SKM-1 treated with dmso at 0.1 percent for 144 hours (cell line): ENCODE measurements around the gene PCSK2.
"Not testable (repeated sequence)": the region's sequence is repeated elsewhere in the genome, so short reads cannot be mapped to it uniquely, and the experiment has no call there.

Experiments used
- DNase-seq: peaks from one replicate; lab custom pipeline; 2025; ENCODE audit not compliant: unreplicated experiment; lab: John Stamatoyannopoulos, UW

PCSK2 gene, protein sequence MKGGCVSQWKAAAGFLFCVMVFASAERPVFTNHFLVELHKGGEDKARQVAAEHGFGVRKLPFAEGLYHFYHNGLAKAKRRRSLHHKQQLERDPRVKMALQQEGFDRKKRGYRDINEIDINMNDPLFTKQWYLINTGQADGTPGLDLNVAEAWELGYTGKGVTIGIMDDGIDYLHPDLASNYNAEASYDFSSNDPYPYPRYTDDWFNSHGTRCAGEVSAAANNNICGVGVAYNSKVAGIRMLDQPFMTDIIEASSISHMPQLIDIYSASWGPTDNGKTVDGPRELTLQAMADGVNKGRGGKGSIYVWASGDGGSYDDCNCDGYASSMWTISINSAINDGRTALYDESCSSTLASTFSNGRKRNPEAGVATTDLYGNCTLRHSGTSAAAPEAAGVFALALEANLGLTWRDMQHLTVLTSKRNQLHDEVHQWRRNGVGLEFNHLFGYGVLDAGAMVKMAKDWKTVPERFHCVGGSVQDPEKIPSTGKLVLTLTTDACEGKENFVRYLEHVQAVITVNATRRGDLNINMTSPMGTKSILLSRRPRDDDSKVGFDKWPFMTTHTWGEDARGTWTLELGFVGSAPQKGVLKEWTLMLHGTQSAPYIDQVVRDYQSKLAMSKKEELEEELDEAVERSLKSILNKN

GRCh38 chr20:17226410-17227218 lies at the start of gene PCSK2:
TSS of gene PCSK2 (plus strand) at chr20:17227040. CDS start at chr20:17227306, 266 bp downstream.
- no peak for DNase-seq

DNA sequence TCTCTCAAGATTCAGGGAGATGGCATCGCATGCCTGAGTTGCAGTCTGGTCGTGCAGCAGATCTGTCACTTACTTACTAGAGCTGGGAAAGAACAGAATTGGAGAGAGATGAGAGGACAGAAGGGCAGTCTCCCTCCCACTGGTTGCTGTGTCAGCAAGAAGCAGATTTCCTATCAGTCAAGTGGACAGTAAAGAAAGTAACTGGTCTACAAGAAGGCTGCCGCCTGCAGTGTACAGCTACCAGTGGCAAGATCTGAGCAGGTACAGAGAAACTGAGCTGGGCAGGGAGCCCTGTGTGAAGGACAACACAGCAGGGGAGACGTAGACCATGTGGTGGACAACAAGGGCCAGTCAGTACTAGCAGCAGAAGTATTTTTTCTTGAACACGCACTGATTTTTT lies 49.5 kb upstream of the PCSK2 start:
- DNase-seq: no peak

DNA sequence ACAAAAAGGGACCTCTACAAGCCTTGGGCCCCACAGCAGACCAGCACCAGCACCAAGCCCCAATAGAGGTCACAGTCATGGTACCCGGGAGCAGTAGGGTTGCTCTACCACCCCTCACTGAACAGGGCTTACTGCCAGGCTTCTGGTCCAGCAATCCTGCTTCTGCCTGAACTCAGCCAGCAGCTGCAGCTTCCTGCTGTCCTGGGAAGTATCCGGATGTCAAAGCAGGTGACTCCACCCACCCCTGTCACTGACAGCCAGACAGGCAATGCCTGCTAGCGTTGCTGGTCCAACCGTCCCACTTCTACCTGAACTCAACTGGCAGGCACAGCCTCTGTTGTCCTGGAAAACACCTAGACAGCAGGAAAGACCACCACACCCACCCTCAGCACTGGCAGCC lies 47.0 kb upstream of the PCSK2 start:
- DNase-seq: no peak

GRCh38 chr20:17189976-17190695 lies 36.7 kb upstream of the PCSK2 start:
- DNase-seq: no peak

DNA sequence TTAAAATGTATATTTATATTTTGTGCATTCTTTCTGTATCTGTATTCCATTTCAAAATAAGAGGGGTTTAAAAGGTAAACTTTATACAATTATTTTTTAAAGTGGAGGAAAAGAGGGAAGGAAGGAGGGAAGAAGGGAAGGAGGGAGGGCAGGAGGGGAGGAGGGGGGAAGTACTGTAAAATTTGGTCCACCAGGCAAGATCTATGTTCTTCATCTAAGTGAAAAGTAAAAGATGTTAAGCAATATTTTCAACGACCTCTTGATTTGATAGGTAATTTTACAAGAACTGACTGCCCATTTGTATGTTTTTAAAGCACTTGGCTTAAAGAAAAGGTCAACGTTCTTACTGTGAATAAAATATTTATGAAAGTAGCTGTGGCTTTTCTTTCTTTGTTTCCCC lies 29.8 kb upstream of the PCSK2 start:
- no peak for DNase-seq

GRCh38 chr20:17202030-17202429 lies 24.8 kb upstream of the PCSK2 start:
- no peak for DNase-seq

DNA sequence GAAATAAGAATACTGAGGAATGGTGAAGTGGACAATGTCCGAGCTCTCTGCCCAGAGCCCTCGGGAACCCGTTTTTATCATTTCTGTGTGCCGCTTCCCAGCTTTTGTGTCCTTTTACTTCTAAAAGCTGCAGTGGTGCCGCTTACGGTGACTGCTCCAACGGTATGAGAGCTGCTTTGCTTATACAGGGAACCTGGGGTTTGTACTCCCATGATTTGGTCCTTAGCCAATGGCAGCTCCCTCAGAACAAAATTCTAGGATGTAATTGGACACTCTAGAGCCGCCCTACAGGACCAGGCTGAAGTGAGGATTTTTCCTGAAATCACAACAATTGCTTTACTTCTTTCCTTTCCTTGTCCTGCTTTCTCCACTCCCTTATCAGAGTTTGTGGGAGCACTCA lies 24.2 kb upstream of the PCSK2 start:
- DNase-seq: no peak

DNA sequence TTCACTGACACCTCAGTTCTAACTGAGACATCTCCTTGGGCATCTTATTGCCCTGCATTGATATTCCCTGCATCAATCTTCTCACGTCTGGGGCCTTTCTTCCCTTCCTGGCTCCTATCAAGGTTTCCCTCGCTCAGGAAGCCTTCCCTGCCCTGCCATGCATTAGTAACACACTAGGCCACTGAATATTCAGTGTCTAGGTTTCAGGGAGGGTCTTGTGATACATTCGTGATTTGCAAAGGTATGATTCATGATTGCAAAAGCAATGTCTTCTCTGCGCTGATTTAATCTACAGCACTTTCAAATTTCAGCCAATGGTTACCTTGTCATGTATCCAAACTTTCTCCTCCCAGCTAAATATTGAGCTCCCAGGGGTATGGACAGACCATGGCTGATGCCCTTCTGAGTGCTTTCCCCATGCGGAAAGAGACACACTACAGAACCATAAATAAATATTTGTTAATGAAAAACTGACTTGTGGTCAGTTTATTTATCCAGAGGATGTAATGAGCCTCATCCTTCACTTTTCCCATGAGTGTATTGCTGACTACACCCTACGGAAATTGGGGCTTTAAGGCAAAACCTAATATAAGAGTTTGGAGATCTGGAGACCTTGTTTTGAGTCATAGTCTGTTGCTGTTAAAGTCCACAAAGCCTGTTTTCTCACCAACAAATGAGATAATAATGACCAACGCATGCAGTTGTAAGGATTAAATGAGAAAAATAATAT lies 21.6 kb upstream of the PCSK2 start:
- no peak for DNase-seq

DNA sequence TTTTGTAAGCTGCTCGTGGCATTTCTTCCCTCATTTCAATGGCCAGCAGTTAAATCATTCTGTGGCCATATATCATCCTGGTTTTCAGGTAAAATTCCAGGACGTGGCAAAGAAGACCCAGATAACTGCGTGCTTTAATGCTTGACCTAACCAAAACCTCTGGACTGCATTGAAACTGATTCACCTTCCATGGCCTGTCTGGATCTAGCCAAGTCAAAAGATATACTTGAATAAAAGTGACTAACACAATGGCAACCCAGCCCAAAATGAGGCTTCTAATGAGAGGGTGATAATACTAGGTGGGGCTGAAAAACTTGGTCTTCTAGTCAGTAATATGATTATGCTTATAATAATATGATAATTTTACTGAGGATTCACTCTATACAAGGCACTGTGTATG lies 16.5 kb upstream of the PCSK2 start:
- no peak for DNase-seq

GRCh38 chr20:17210983-17211382 lies 15.9 kb upstream of the PCSK2 start:
- no peak for DNase-seq

- no peak for DNase-seq
Observed at GRCh38 chr20:17215167-17215566, 11.7 kb upstream of the PCSK2 start.

DNA sequence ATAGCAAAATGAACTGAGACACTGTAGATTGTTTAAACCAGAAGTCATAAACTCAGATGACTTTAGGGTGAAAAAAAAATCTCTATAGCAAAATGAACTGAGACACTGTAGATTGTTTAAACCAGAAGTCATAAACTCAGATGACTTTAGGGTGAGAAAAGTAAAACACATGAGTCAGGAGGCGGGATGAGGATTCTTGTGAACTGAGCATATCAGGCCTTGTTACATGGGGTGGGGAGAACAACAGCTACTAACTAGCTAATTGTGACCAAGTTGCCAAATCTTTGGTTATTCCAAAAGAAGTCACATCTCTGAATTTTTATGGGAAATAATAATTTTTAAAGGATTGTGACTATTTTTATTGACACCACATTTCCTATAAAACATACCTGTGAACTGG lies 7.0 kb upstream of the PCSK2 start:
- DNase-seq: not testable (repeated sequence)

DNA sequence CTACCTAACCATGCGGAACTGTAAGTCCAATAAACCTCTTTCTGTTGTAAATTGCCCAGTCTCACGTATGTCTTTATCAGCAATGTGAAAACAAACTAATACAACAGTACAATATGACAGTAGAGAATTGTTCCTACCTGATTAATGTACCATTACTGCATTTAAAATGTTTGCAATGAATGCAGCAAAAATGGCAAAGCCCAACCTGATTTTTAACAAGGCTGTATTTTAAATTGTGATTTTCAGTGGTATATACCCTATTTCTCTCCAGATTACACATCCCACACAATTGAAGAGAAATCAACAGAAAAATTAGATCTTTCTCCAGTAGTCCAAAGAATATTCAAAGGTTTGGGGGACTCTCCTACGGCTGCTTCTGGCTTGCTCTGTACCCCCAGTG lies 3.3 kb upstream of the PCSK2 start:
- no peak for DNase-seq

GRCh38 chr20:17225851-17226409 lies 910 bp upstream of the PCSK2 start:
- DNase-seq: no peak

- DNase-seq: no peak
Observed at GRCh38 chr20:17227219-17227575, 357 bp downstream of the PCSK2 start.

DNA sequence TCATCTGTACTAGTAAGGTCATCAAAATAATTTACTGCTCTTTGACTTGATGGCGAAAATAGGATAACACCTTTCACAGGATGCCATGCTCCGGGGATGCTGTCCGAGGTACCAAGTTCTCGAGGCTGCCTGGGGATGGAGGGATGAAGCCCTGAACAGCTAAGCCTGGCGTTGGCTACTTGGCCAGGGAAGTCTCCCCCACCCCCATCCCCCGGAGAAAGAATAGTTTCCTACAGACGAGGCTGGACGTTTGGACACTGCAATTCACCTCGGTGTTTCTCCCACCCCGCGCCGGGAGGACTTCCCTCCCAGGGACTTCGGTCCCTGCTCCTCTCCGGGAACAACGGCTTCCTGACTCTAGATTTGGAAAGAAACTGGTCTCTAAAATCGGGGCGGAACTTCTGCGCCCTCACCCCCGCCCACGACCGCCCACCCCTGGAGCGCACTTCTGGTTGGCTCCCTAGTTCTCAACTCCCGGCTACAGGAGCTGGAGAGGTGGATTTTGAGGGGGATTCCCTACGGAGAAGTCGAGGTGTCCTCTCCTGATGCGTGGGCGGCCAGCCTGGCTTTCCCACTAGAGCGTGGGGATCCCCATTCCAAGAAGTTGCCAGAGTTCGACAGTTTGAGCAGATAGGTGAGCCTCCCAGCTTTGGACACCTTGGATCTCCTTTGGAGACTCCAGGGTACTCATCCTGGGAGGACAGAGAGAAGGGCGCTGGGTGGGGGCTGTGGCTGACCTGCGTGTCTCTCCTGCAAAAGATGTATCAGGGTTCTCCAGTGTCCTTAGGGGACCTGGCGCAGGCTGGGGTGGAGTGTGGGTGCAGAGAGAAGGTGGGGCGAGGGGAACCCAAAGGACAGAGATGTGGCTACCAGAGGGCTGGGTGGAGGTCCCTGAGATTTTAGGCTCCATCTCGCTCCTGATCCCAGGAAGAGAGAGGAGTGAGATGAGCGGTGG lies 1.1 kb downstream of the PCSK2 start:
- no peak for DNase-seq

GRCh38 chr20:17228624-17229061 lies 1.8 kb downstream of the PCSK2 start:
- no peak for DNase-seq

DNA sequence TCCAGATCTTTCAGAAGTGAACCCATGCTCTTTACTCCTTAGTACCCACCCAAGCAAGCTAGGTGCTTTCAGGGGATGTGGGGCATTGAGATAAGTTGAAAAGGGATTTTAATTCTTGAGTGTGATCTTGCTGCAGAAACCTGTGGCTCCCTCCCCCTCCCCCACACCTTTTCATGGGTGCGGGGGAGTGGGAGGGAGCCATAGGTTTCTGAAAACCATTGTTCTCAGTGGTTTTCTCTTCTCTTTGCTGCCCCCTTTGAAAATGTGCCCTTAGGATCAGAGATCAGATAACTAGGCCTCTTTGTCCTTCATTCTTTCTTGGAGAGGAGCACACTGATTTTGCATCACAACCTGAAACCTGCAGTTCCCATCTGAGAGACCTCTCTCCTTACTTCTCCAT lies 2.4 kb downstream of the PCSK2 start:
- no peak for DNase-seq

DNA sequence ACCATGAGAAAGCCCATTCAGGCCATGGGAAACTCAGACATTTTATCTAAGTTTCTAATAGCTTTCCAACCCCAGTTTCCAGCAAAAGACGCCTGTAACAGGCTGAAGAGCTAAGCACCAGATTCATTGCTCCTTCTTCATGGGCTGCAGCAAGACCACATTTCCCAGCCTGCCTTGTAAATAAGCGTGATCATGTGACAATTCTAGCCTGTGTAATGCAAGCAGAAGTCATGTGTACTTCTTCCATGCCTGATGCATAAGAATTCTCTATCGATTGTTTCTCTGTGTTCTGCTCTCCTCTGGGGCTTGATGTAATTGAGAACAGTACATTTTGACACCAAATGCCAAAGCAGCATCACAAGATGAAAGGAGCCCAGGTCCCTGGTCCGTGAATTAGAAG lies 6.8 kb downstream of the PCSK2 start:
- no peak for DNase-seq
